CD4-positive, alpha-beta T cell treated with Interleukin-10 for 1 hour (primary cell): ENCODE data around the gene PRKCA.
"Not testable (repeated sequence)": the region's sequence is repeated elsewhere in the genome, so short reads cannot be mapped to it uniquely, and the experiment has no call there.

Source experiments
- DNase-seq: peaks from one replicate; pipeline ENCODE4 v3.0.0-alpha.2; 2020

Gene PRKCA

DNA sequence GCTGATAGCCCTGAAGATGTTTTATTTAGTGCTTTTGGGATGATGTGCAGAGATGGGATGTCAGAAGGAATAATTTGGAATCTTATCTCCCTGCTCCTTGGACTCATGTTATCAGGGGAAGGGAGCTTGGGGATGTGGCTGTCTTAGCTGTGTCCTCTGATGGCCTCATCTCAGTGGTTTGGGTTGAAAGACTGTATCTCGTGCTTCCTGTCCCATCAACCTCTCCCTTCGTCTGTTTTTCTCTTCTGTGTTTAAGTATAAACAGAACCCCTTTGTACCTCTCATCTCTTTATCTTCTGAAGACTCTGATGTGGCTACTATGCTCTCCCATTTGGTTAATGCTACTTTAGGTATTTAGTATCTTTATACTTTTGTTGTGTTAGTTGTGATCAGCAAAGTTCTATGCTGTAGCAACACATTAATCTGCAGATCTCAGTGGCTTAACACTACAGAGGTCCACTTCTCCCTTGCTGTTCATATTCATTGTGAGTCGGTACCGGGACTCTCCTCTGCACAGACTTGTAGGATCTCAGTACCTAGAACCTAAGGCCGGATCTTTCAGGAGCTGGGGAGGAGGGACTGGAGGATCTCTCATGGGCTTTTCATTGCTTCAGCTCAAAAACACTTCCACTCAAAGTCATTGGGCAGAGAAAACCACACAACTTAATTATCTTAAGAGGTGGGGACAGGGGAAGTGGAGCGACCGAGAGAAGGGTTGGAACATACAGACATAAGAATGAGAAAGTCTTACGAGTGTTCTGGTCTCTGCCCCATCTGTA, 28.8 kb downstream of the PRKCA start:
- peak; percentile 38 for DNase-seq

DNA sequence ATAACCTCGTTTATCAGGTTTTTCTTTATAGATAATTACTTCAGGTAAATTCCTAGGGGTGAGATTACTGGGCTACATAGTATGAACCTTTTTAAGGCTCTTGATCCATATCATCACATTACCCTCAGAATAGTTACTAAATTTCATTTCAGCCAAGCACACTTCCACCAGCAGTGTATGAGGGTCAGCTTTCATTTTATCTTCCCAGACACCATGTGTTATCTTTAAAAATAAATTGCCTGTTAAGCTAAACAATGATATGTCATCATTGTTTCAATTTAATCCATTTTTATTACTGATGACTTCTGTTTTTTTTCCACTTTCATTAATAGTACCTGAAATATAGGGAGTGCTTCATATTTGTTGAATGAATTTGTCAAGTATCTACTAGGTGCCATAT, 33.4 kb downstream of the PRKCA start:
- no peak for DNase-seq

DNA sequence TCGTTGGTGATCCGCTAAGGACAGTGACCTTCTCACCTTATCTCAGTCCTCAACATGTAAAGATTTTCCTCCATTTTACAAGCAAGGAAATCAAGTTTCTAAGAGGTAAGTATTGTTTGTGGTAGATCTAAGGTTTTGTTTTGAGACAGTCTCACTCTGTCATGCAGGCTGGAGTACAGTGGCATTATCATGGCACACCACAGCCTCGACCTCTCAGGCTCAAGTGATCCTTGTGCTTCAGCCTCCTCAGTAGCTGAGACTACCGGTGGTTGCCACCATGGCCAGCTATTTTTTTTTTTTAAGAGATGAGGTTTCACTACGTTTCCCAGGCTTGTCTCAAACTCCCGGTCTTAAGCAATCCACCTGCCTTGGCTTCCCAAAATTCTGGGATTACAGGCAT, 34.9 kb downstream of the PRKCA start:
- no peak for DNase-seq

DNA sequence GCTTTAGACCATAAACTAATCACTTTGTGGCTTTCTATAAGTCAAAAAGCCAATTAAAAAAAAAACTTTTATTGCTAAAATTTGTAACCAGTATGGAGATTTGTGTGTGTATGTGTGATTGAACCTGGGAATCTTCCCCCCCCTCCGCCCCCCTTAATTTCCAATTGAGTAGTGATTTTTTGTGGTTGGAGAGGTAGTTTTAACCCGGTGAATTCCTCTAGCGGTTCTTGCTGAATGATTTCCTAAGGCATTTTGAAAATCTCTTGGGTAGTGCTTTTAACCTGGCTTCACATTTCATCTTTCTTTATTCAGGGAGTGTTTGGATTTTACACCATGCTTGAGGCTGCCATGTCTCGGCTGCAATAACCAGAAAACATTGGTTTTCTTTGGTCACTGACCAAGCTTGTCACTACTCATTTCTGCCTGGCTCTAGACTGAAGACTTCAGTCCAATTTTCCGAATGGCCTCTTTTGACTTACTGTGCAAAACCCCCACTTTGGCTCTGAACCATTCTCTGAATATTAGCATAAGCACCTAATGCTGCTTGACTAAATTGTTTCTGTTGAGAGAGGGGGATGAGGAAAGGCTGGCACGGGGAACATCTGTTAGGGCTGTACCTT, 35.6 kb downstream of the PRKCA start:
- no peak for DNase-seq

DNA sequence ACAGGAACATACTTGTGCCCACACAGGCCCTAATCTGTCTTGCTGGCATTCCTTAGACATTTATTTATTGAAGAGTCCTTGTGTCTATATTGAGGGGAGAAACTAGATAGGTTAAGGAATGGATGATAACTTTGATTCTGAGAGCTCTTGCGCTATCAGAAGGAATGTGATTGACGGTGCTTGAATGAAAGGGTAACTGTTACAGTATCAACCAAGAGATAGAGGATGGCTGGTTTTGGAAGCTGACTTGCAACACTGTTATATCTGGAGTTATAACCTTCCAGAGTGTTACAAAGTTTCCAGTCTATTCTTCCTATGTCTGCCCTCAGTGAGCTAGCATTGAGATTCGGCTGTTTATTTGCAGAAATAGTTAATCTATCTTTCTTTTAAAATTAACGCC, 36.5 kb downstream of the PRKCA start:
- DNase-seq: no peak

DNA sequence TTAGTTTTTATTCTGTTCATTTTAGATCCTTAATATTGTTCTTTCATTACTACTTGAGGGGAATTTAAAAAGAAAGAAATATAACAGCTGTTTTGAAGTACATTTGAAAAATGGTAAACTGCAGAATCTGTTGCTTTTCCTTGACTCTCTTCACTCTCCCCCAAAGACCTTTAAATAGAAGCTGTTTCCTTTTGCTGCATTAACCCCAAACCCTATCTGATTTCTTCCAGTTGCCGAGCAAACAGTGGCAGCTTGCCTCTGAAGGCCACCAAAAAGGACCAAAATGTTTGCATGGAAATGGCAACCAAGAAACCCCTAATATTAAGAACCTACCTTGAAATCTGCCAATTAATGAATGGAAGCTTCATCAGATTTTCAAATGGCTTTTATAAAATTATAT, 37.1 kb downstream of the PRKCA start:
- no peak for DNase-seq

DNA sequence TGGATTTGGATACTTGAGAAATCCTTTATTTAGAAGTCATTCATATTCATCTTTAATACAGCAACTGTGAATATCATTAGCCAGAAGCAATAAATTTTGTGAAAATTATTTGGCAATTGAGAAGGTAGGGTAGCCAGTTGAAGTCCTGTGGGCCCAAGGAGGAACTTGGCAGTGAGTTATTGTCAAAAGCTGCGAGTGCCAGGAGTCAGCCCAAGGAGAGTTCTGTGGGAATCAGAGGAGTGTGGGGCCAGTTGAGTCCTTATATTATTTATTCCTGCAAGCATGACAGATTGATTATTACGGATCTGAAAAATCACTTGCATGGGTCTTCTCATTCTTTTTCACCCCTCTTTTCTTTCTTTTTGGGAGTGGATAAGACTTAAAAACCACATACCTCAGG, 38.3 kb downstream of the PRKCA start:
- no peak for DNase-seq

DNA sequence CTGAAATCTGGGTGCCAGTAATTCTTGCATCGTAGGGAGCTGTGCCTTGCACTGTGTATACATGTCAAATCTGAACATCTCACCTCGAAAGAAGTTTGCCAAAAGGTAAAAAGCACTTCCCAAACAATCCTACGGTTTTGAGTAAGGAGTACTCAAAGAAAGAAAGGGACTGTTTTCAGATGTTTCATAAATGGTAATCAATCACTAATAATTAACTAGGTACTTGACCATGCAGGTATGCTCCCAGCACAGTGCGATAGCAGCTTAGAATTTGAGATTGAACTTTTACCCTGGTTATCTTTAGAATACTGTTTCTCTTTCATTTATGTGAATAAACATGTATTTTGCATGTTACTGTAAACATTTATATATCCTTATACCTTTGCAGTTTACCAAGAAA, 39.0 kb downstream of the PRKCA start:
- no peak for DNase-seq

DNA sequence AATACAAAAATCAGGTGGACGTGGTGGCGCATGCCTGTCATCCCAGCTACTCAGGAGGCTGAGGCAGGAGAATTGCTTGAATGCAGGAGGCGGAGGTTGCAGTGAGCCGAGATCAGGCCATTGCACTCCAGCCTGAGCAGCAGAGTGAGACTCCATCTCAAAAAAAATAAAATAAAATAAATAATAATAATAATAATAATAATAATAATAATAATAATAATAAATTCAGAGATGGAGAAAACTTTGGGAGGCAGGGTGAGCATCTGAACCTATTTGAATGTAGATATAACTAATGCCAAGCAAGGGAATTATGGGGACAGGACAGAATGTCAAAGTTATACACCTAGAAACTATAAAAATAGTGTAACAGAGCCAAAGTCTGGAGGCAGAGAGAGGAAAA, 39.9 kb downstream of the PRKCA start:
- DNase-seq: not testable (repeated sequence)

DNA sequence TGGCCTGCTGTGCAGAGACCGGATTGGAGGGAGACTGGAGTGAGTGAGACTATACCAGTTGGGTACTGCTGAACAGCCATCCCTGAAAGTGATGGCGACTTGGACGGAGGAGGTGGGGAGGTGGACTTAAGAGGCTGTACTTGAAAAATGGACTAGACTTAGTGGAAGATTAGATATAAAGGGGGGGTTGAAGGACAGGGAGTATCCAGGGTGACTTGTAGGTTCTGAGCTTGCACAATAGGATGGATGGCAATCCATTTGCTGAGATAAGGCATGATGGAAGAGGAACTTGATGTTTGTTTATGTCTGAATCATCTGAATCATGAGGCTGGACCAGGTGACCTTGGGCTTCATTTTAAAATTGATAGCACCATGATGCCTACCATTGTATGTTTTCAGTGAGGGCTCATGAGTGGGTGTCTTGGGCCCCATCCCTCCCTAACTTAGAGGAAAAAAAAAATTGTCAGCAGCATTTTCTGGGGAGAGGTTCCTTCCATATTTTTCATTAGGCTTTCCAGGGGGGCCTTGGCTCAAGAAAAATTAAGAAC, 41.2 kb downstream of the PRKCA start:
- DNase-seq: no peak

DNA sequence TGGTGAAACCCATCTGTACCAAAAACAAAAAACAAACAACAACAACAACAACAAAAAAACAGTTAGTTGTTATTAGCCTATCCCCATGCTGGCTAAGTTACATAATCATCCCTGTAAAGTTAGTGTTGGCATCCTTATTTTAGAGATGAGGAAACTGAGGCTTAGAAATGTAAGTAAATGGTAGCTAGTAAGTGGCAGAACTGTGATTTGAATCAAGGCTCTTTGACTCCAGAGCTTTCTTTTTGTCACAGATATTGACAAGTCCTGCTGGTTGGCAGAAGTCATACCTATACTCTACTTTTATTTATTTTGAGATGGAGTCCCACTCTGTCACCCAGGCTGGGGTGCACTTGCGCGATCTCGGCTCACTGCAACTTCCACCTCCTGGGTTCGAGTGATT, 42.1 kb downstream of the PRKCA start:
- no peak for DNase-seq

DNA sequence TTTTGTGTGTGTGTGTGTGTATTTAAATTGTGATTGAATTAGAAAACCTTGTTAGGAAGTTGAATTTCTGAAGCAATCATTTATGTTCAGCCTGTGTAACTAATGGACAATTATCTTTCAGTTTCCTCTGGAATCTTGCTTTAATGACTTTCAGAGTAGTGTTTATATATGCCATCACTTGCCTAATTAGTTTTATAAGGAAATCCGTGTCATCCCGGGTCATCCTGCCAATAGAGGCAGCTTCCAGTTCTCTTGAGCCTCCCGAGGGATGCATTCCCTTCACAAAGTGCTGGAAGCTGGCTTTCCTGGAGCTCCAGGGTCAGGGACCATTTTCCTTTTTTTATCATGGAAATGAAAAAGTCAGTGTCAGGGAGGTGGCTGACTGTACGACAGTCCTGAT, 42.9 kb downstream of the PRKCA start:
- DNase-seq: no peak

DNA sequence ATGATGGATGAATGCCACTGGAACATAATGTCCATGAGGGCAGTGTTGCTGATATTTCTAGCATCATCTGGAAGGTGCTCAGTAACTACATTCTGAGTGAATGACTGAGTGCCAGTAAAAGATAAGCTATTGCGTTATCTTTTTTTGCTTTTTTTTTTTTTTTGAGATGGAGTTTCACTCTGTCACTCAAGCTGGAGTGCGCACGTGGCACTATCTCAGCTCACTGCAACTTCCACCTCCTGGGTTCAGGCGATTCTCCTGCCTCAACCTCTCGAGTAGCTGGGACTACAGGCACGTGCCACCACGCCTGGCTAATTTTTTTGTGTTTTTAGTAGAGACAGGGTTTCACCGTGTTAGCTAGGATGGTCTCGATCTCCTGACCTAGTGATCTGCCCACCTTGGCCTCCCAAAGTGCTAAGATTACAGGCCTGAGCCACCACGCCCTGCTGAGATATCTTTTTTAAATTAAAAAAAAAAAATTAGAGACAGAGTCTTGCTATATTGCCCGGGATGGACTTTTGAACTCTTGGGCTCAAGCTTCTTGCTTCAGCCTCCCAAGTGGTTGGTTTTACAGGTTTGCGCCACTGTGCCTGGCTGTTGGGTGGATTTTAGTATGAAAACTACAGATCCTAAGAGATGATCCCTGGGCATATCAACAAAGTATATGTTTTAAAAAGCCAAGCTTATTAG, 43.7 kb downstream of the PRKCA start:
- DNase-seq: not testable (repeated sequence)

DNA sequence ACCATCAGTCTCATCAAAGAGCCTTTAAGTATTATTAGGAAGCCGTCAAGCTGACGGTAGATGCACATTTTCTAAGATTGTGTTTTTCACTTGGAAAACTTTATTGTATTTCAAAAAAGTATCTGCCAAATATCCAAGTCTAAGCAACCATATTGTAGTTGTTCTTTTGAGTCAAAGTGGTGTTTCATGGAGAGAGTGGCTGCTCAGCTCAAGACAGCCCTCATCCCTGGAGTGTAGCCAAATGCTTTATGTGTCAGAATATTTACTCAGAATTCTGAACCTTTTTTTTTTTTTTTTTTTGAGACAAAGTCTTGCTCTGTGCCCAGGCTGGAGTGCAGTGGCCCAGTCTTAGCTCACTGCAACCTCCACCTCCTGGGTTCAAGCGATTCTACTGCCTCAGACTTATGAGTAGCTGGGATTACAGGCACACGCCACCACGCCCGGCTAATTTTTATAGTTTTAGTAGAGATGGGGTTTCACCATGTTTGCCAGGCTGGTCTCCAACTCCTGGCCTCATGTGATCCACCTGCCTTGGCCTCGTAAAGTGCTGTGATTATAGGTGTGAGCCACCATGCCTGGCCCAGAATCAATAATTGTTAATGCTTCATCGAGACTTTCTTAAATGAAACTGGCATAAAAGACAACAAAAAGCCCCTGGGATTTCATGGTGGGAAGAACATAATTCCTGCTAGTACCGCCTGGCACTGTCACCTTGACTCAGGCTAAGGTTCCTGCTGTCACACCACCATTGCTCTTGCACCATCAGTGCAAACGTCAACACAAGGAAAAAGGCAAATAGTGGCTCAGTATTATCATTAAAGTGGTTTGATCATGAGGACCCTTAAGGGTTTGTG, 45.5 kb downstream of the PRKCA start:
- DNase-seq: no peak

DNA sequence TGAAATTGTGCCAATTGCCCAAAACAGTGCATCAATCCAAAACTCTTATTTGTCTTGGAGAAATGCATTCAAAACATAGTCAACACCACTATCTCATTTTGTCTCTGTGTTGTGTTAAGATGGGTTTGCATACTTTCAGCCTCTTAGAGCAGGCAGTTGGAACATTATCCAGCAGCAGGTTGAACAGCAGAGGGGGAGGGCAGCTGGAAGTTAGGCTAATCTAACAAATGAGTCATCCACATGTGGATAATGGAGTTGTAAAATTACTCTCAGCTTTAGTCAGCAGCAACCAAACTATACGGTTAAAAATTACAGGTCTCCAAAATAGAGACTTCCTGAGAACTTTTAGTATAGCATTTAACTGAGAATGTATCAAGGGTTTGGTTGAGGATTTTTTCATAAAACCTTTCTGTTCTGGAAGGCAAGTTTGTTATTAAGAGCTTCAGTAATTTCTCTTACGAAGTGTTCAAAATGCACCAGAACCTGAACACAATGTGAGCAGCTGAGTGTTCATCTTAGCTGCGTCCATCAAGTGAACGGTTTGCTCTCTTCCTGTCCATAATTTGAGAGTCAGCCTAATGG, 46.3 kb downstream of the PRKCA start:
- no peak for DNase-seq

DNA sequence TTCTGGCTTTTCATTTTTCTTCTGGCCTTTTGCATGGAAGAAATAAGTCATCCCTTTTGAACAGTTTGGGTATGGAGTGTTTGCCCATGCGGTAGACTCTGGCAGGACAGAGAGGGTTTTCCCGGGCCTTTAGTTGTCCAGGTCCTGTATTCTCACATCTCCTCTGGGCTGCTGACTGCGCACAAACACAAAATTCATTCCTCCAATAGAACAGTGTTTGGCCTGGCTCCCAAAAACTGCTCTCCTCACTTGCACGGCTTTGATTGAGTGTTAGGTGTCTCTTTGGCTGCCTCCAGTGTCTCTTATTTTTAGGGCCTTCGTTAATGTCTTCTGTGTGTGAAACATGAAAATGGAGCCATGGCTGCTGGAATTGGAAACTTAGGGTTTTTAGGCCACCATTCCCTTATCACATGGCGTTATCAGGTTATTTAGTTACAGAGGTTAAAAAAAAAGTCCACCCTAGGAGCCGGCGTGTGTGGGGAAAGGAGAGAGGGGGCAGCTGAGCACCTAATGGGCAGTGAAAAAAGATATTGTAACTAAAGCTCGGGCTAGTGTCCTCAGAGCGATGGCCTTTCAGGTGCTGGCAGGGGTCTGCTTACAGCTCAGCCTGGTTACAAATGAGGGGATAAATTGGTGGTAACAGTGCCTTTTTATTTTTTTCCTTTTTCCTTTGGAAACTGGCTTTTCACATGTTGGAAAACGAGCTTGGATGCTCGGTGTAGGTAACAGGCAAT, 47.3 kb downstream of the PRKCA start:
- DNase-seq: no peak

DNA sequence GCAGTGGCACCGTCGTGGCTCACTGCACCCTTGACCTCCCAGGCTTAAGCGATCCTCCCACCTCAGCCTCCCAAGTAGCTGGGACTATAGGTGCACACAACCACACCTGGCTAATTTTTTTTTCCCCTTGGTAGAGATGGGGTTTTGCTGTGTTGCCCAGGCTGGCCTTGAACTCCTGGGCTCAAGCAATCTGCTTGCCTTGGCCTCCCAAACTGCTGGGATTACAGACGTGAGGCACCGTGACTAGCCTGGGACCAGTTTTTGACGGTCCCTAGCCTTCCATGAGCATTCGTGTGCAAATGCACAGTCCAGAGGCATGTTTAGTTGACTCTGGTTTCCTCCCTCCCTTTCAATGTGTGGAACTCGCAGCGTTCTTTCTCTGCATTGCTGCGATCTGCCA, 48.2 kb downstream of the PRKCA start:
- not testable (repeated sequence) for DNase-seq

DNA sequence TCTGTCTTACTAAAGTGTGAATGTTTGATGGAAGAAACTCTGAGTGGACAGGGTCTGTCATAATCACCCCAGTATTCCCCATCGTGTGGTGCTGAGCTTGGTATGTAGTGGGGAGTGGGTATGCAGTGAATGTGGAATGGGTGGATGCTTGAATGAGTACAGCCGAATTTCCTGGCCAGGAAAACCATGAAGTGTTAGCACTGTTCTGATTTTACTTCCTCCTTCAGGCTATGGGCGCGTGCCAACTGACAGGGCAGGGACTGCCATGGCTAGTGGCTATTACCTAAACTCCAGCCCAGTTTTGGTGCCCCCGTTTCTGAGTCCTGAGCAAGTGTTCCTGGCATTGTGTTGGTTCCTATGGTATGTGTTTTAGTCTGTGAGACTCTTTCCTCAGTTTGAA, 48.6 kb downstream of the PRKCA start:
- no peak for DNase-seq

DNA sequence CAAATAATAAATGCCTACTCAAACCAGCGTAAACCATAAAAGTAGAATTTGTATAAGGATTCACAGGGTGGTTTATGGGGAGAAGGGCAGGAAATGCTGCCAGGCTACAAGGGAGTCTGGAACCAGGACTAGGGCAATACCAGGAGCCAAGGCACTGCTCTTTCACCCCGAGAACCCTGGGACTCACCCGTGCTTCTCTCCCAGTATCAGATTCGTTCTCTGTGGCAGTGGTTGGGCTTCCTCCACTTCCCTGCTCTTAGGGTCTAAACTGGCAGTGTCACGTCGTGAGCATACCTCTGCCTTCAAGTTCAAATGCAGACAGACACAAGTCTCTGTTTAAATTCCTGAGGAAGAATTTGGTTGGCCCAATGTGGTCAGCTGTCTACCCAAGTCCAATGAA, 49.3 kb downstream of the PRKCA start:
- no peak for DNase-seq

DNA sequence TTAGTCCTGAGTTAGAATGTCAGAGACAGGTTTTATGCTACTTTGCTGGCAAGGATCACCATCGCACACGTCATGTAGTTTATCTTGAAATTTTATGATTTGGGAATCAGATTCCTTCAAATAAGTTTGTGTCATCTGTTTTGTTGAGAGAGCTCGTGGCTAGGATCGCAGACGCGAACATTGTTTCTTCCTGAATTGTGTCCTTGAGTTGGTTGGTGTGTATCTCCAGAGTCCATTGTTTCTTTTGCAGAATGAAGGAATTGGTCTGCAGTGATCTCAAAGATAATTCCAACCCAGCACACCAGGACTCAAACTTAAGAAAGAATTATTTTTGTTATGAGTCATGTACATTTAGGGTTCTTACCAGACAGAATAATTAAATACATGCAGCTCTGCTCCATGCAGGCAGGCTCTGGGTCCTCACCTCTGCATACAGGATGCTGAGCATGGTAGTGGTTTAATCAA, 51.6 kb downstream of the PRKCA start:
- no peak for DNase-seq

DNA sequence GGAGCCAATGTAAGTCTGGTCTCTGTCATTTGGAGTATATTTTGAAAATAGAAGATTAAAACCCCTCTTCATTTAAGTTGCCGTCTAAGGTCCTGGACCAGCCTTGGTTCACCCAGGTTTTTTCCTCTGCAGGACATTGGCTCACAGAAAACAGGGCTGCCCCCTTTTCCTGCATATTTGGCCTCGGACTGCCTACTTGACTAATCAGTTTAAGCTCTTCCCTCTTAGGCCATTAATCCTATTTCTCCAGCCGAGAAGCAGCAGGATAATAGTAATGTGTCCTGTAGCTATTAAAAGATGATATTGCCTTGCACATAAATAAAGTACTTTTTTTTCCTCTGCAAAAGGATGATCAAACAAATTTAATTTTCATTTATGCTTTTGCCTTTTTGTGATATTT, 52.1 kb downstream of the PRKCA start:
- DNase-seq: no peak

DNA sequence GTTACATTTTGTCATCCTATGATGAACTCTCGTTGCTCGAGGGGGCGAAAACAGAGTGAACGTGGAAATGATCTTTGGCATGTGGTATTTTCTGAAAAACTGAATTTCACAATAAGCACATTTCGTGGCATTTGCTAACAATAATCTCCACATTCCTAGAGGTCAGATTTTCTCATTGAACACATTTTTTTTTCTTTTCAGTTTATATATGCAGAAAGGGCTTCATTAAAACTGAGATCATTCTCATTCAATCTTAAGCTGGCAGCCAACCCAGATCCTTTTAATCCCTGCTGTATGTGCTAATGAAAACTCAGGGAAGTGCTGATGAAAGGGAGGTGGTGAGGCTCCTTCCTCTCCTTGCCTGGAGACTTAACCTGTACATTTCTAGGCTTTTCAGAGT, 52.6 kb downstream of the PRKCA start:
- DNase-seq: no peak
